GM12874 (cell line): ENCODE data around the gene TBC1D22A.

Experiments
- TF ChIP-seq, protein P1 (sequence below): IDR thresholded peaks from 2 replicates; pipeline ENCODE4 v1.5.1; 2011; ENCODE audit warnings: low read depth, mild to moderate bottlenecking, control low read depth, low read length, moderate library complexity; ENCODE audit not compliant: insufficient read depth

The TBC1D22A gene

DNA sequence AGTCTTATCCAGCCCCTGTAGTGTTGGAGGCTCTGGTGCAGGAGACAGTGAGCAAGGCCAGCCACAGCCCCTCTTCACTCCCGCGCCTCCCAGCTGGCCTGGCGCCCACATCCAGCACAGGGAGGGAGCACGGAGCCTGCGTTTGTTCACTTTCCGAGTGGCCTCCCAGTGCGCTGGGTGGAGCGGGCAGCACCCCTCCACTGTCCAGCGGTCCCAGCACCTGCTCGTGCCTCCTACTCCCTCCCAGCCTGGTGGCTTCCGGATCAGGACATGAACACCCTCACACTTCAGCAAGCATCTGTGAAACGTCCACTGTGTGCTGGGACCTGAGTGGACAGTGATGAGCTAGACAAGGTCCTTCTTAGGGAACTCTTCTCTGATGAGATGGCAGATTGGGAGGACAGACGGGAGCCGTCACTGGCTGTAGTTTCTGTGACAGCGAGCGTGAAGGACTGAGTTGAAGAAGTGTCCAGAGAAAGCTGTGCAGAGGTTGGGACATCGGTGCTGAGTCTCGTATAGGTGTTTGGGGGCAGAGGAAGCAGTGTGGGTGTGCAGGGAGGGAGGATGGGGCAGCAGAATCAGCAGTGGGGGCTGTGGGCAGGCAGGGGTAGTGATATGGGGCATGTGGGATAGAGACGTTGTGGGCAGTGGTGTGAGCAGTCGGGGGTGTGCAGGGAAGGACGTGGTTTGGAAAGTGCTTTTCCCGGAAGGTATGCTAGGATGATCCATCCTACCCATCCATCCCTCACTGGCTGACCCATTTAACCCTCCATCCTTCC, 256.8 kb downstream of the TBC1D22A start:
- TF ChIP-seq, protein P1, sequence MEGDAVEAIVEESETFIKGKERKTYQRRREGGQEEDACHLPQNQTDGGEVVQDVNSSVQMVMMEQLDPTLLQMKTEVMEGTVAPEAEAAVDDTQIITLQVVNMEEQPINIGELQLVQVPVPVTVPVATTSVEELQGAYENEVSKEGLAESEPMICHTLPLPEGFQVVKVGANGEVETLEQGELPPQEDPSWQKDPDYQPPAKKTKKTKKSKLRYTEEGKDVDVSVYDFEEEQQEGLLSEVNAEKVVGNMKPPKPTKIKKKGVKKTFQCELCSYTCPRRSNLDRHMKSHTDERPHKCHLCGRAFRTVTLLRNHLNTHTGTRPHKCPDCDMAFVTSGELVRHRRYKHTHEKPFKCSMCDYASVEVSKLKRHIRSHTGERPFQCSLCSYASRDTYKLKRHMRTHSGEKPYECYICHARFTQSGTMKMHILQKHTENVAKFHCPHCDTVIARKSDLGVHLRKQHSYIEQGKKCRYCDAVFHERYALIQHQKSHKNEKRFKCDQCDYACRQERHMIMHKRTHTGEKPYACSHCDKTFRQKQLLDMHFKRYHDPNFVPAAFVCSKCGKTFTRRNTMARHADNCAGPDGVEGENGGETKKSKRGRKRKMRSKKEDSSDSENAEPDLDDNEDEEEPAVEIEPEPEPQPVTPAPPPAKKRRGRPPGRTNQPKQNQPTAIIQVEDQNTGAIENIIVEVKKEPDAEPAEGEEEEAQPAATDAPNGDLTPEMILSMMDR = no peak

DNA sequence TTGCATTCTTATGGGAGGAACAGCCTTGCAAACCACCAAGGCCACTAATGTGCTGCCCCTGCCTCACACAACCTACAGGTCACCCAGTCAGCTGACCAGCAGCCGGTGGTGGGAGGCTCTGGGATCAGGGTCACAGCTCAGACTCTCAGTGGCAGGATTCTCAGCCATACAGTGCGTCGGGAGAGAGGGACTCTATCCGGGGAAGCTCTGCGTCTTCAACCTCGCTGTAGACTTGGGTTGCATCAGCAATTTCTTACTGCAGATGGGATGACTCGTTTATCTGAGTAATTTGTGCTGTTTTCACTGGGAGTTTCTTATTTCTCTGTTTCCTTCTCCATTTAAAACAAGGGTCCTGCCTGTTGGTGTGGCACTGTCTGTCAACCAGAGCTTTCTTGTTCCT, 257.7 kb downstream of the TBC1D22A start:
- TF ChIP-seq, protein P1 = no peak

DNA sequence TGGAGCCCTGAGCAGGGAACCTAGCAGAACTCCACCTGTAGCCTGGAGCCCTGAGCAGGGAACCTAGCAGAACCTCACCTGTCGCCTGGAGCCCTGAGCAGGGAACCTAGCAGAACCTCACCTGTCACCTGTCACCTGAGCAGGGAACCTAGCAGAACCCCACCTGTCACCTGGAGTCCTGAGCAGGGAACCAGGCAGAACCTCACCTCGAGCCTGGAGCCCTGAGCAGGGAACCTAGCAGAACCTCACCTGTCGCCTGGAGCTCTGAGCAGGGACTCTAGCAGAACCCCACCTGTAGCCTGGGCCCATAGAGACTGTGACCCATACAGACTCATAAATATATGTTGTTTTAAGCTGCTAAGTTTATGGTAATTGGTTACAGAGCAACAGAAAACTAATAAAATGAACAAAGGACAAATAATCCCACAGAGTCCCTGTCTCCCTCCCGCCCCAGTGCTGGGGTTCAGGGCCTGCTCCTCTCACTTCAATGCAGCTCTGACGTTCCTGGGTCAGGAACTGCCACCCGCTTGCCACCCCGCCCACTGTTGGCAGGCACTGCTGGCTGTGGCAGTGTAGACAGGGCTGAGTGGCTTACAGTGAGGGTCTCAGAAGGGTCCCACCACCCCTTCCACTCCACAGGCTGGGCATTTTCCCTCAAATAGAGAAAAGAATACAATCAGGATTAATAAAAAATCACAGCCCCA, 259.1 kb downstream of the TBC1D22A start:
- TF ChIP-seq, protein P1 = no peak

DNA sequence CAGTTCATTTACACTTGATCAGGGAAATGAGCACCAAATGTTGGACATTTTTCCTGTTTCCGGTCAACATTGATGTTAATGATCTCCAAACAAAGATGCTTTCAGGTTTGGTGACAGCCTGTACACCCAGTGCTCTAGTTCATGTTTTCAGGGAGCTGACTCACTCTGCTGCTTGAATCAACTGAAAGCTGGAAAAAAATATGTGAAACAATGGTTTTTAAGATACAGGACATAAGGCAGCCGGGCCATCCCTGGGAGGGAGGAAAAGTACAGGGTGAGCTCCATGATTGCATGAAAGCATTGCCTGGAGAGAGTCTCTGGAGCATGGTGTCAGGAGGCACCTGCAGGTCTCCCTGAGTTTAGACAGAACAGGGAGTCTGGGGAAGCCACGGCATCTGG, 259.6 kb downstream of the TBC1D22A start:
- TF ChIP-seq, protein P1 = no peak

DNA sequence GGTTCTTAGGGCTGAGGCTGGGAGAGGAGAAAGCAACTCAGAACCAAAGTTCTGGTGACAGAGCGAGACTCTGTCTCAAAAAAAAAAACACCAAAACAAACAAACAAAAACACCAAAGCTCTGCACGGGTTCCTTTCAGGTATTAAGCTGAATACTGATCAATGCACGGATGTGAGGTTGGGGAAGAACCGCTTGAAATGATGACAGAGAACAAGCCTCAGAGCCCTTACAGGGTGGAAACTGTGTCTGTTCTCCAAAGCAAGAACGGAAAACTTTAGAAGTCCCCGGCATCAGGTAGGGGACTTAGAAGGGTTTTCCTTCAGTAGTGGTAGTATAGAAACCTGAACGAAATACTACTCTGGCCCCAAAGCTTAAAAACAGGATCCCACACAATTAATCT, 260.0 kb downstream of the TBC1D22A start:
- TF ChIP-seq, protein P1 = no peak

DNA sequence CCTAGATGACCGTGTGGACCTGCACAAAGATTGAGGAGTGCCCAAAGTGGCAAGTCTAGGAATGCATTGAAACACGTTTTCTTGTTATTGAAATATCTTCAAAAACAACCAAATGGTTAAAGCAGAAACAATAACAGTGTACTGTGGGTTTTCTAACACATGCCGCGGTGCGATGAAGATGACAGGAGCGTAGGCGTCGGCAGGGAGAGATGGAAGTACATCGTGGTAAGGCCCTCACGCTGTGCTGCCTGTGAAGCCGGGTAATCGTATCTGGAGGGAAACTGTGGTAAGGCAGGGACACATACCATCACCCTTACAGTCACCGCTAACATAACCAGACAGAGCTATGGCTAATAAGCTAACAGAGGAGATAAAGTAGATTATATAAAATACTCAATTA, 261.4 kb downstream of the TBC1D22A start:
- TF ChIP-seq, protein P1 = no peak

DNA sequence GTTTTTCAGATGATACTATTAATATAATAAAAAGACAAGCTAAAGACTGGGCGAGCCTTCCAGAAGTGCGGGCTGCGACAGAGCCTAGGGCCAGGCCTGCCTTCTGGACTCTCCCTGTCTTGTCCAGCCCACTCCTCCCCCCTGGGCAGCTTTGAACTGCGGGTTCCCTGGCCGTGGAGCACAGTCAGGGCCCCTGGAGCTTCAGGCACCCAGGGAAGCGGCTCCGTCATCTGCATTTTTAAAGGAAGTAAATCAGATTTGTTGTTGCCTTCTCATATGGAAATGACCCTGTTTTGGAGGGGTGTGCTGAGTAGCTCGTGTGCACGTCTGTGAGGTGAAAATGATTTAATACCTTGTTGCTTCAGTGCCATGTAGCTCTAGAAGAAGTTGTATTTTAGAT, 265.3 kb downstream of the TBC1D22A start:
- TF ChIP-seq, protein P1 = no peak
